Esophagus squamous epithelium (tissue), 4 donors: Measurements from ENCODE around the gene MBNL2.

Source experiments
- CTCF ChIP-seq, 6 experiments: fragments of 450-650 bp in 4 of 6; fragments of 200-600 bp in 2 of 6; sonication (generic) in 2 of 6; IDR thresholded peaks; one replicate each; pipeline ENCODE4 v1.5.1; 2016 to 2019; ENCODE audit warnings: antibody characterized with exemption in 6 of 6, mild to moderate bottlenecking in 4 of 6, moderate library complexity in 4 of 6
- POLR2A ChIP-seq, 4 donors: fragments of 450-650 bp; IDR thresholded peaks; one replicate each; pipeline ENCODE4 v1.6.1; 2017; ENCODE audit warnings: antibody characterized with exemption in 4 of 4, mild to moderate bottlenecking in 4 of 4, moderate library complexity in 3 of 4

GRCh38 chr13:97403893-97404750 is 182.0 kb downstream of the MBNL2 start:
- TF ChIP-seq CTCF (IDR thresholded peaks at IDR 0.05), result no peak
- no peak for TF ChIP-seq POLR2A (IDR thresholded peaks at IDR 0.05)
